IPS DF 6.9 (cell line): ENCODE measurements around the gene SERPINB7.

ENCODE experiments used
- DNase-seq: peaks from one replicate; pipeline ENCODE4 v3.0.0-alpha.2; 2013; ENCODE audit warnings: low read depth, low spot score
- H3K27ac ChIP-seq: one replicate; pipeline ENCODE4 v1.5.1; 2013; ENCODE audit warnings: low read length, control low read depth
- H3K27me3 ChIP-seq: 2 replicates; pipeline ENCODE4 v1.6.1; 2013; ENCODE audit warnings: mild to moderate bottlenecking, low read length; ENCODE audit not compliant: control insufficient read depth, insufficient read depth
- H3K36me3 ChIP-seq: 2 replicates; pipeline ENCODE4 v1.6.1; 2013; ENCODE audit warnings: low read length; ENCODE audit not compliant: control insufficient read depth, insufficient read depth
- H3K4me1 ChIP-seq: 2 replicates; pipeline ENCODE4 v1.6.1; 2013; ENCODE audit warnings: low read length; ENCODE audit not compliant: control insufficient read depth, insufficient read depth
- H3K4me3 ChIP-seq: 2 replicates; pipeline ENCODE4 v1.5.1; 2013; ENCODE audit warnings: mild to moderate bottlenecking, low read length
- H3K9me3 ChIP-seq: 2 replicates; pipeline ENCODE4 v1.6.1; 2013; ENCODE audit warnings: low read length, inconsistent platforms; ENCODE audit not compliant: control insufficient read depth, insufficient read depth
- WGBS: extraction: QIAGEN DNeasy Blood & Tissue Kit; methylation state at CpG from one replicate; pipeline ENCODE4 v1.1.7; 2013; ENCODE audit warnings: mixed read lengths, missing lambda C conversion rate; ENCODE audit not compliant: insufficient read length, insufficient coverage; 5-methylcytosine and 5-hydroxymethylcytosine counted together

The SERPINB7 gene

DNA sequence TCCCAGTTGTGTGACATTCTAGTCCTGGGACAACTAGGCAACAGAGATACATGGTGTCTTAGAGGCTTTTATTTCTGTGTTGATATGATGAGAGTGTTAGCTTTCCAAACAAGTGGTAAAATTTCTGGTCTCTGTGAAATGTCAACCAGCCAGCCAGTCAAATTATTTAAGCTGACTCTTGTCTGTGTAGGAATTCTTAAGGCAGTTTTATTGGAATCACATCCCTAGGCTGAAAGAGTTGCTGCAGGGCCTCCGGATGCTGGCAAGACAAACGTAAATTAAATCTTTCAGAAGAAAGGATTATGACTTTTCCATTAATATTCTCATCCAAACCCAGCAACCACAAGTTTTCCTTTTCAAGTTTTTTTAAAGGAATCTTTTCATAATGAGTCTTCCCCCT, 44.6 kb downstream of the SERPINB7 start:
- Histone ChIP-seq H3K27ac (no peak overlapping the region), H3K4me3 (no peak overlapping the region), H3K27me3 (no peaks in the 10 kb centered on the region), H3K9me3 (no peaks in the 10 kb centered on the region), H3K4me1 (no peaks in the 10 kb centered on the region), H3K36me3 (no peaks in the 10 kb centered on the region)
- DNase-seq, result no peak
- WGBS, result no CpG with 5 or more reads among the region's 2 CpGs

DNA sequence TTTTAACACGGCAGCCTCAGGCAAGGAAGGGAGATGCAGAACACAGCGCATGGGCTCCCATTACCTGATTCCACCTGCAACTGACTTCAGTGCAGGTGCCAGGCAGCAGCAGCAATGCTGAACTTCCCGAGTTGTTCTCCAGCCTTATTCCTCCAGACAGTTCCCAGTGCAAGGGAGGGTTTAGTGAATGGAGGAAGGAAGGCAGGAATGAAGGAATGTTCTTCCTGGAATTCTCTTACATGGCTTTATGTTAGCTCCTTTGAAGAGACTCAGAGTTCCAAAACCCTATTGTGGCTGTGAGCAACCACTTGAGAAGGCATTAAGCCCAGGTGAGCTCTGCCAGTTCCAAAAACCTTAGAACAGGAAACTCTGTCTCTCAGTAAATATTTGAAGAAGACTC, 45.5 kb downstream of the SERPINB7 start:
- no peaks in the 10 kb centered on the region for H3K4me1 ChIP-seq
- no peak overlapping the region for H3K4me3 ChIP-seq
- WGBS, result no CpG with 5 or more reads among the region's 3 CpGs
- DNase-seq, result no peak
- no peaks in the 10 kb centered on the region for H3K9me3 ChIP-seq
- no peaks in the 10 kb centered on the region for H3K36me3 ChIP-seq
- no peak overlapping the region for H3K27ac ChIP-seq
- H3K27me3 ChIP-seq, result no peaks in the 10 kb centered on the region

DNA sequence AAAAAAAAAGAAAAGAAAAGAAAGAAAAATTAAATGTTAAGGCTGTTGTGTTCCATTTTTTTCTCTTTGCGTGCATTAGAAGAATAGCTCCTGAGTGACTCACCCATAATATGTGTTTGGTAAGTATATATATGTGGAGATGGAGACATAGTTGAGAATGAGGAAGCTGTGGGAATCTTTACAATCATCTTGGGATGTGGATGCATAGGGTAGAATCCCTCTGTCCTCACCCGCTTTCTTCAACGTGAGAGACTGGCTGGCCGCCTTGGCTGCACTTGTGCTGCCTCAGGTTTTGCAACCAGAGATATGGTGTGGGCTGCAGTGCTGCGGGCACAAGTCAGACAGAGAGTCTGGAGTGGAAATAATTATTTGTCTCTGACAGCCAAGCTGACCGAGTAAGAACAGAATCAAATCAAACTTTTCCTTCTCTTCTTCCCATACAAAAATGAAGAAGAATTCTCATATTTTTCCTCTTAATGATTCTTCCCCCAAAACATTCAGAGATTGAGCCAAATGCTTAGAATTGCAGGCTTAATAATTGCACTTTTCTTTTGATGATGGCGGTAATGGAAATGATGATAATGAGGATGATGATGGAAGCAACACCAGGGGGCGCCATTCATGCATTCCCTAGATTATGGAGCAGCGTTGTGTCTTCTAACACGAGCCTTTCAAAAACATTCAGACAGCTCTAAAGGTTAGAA, 48.5 kb downstream of the SERPINB7 start:
- H3K27me3 ChIP-seq, result no peaks in the 10 kb centered on the region
- no peaks in the 10 kb centered on the region for H3K9me3 ChIP-seq
- H3K36me3 ChIP-seq, result no peaks in the 10 kb centered on the region
- DNase-seq, result peak; percentile 2
- H3K4me3 ChIP-seq, result no peak overlapping the region
- no CpG with 5 or more reads among the region's 10 CpGs for WGBS
- H3K27ac ChIP-seq, result no peak overlapping the region
- no peaks in the 10 kb centered on the region for H3K4me1 ChIP-seq

DNA sequence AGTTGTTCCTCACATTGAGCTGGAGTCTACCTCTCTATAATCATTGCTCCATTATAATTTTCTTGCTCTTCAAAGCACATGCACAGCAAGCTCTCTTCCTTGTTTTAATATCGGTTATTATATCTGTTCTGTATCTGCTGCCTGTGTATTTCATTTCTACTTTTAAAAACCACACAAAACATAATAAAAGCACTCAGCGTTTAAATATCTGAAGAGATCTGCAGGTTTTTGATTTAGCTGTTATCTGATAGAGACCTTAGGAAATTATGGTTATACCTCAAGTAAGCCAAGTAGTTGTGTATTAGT, 49.0 kb downstream of the SERPINB7 start:
- no peaks in the 10 kb centered on the region for H3K4me1 ChIP-seq
- no peak overlapping the region for H3K4me3 ChIP-seq
- no CpG with 5 or more reads among the region's 2 CpGs for WGBS

DNA sequence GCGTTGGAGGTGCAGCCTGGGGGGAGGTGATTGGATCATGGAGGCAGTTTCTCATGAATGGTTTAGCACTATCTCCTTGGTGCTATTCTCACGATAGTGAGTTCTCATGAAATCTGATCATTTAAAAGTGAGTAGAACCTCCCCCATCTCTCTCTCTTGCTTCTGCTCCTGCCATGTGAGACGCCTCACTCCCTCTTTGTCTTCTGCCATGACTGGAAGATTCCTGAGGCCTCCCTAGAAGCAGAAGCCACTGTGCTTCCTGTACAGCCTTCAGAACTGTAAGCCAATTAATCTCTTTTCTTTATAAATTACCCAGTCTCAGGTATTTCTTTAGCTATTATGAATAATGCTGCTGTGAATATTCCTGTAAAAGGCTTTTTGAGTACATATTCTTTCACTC, 52.9 kb downstream of the SERPINB7 start:
- Histone ChIP-seq H3K4me3 (no peak overlapping the region), H3K4me1 (no peaks in the 10 kb centered on the region), H3K9me3 (no peaks in the 10 kb centered on the region), H3K36me3 (no peaks in the 10 kb centered on the region), H3K27me3 (no peaks in the 10 kb centered on the region), H3K27ac (no peak overlapping the region)
- no CpG with 5 or more reads among the region's 3 CpGs for WGBS
- DNase-seq, result no peak

More for the DNA sequence above, 49.0 kb downstream of the SERPINB7 start:
- no peak for DNase-seq
- Histone ChIP-seq H3K27ac (no peak overlapping the region), H3K36me3 (no peaks in the 10 kb centered on the region), H3K27me3 (no peaks in the 10 kb centered on the region), H3K9me3 (no peaks in the 10 kb centered on the region)

DNA sequence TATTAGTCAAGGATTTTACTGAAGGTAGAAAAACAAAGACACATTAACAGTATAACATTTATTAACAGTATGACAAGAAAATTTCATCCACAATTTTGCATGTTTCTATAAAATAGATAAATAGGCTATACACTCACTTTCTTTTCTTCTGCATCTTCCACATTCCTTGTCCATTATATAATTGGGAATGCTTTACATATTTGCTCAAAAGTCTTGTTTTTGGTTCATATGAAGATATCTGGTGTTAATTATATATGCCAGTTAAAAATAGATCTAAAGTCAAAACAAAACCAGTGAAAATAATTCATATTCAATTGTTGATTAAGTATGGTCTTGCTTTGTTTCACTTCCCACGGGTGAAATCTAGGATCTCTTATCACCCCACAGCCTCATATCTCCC, 53.4 kb downstream of the SERPINB7 start:
- no peaks in the 10 kb centered on the region for H3K9me3 ChIP-seq
- no peak overlapping the region for H3K4me3 ChIP-seq
- H3K36me3 ChIP-seq, result no peaks in the 10 kb centered on the region
- H3K27ac ChIP-seq, result no peak overlapping the region
- H3K27me3 ChIP-seq, result no peaks in the 10 kb centered on the region
- no peak for DNase-seq
- WGBS, result no CpG with 5 or more reads among the region's 1 CpG
- no peaks in the 10 kb centered on the region for H3K4me1 ChIP-seq

DNA sequence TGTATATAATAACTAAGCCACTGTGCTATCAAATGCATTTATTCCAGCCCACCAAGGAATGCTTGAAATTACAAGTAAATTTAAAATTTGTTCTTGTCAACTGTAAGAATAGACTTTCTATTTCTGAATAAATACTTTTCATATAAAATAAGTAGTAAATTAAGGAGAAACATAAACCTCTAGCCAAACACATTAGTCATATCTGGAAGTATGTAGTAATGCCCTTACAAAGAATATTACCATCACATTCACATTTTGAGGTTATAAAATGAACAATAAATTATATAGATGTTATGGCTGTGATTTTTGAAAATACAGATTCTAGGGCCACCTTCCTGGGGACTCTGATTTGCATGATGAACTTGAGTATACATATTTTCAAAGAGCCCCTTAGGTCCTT, 54.7 kb downstream of the SERPINB7 start:
- DNase-seq, result no peak
- H3K9me3 ChIP-seq, result no peaks in the 10 kb centered on the region
- no peak overlapping the region for H3K27ac ChIP-seq
- H3K4me3 ChIP-seq, result no peak overlapping the region
- H3K4me1 ChIP-seq, result no peaks in the 10 kb centered on the region
- no peaks in the 10 kb centered on the region for H3K27me3 ChIP-seq
- H3K36me3 ChIP-seq, result no peaks in the 10 kb centered on the region

DNA sequence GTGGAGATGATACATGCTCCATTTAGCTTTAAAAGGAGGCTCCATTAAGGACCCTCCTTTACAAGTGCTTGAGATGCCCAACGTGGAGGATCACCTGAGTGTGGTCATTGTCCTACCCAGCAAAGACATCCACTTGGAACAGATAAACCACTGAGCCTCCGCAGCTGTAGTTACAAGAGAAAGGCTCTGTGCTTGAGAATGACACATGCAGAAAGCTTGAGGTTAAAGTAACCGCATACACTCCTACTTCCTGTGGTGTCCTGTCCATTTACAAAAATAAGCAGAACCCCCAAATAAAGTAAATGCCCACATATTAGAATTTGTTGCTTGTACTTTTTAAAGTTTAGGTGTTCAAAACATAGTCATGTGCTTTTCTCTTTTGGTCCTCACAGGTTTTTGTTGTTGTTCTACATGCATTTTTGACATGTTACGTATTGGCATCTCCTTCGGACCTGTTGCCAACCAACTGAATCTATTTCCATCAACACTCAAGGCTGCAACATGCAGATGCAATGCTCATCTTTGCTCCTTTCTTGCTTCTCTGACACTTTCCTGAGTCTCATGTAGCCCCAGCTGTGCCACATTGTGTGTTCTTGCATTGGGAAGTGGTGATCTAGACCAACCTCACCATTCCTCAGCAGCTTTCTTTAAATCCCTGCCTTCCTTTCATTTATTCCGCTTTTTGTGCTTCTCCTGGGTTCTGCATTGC, 56.0 kb downstream of the SERPINB7 start:
- no peaks in the 10 kb centered on the region for H3K36me3 ChIP-seq
- H3K27ac ChIP-seq, result no peak overlapping the region
- H3K4me1 ChIP-seq, result no peaks in the 10 kb centered on the region
- no peaks in the 10 kb centered on the region for H3K9me3 ChIP-seq
- H3K27me3 ChIP-seq, result no peaks in the 10 kb centered on the region
- no CpG with 5 or more reads among the region's 6 CpGs for WGBS
- no peak for DNase-seq
- H3K4me3 ChIP-seq, result no peak overlapping the region

DNA sequence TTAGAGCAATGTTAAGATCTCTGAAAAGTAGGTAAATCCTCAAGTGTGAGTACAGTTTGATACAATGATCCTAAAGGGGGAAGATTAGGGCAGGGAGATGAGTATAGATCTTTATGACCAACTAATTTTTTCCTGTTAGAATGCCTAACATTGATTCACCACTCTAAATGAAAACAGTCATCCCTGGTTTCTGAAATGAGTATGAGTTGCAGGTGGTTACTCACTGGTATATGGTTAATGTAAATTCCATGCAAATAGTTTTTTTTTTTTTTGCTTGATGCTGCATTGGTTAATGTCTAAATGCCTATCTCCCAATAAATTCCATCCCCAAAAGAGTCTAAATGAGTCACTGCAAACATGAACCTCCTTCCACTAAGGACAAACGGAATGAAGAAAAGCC, 57.3 kb downstream of the SERPINB7 start:
- no peak overlapping the region for H3K27ac ChIP-seq
- H3K4me1 ChIP-seq, result no peaks in the 10 kb centered on the region
- no peak for DNase-seq
- no peaks in the 10 kb centered on the region for H3K27me3 ChIP-seq
- H3K4me3 ChIP-seq, result no peak overlapping the region
- H3K36me3 ChIP-seq, result no peaks in the 10 kb centered on the region
- no peaks in the 10 kb centered on the region for H3K9me3 ChIP-seq
- WGBS, result no CpG with 5 or more reads among the region's 1 CpG

DNA sequence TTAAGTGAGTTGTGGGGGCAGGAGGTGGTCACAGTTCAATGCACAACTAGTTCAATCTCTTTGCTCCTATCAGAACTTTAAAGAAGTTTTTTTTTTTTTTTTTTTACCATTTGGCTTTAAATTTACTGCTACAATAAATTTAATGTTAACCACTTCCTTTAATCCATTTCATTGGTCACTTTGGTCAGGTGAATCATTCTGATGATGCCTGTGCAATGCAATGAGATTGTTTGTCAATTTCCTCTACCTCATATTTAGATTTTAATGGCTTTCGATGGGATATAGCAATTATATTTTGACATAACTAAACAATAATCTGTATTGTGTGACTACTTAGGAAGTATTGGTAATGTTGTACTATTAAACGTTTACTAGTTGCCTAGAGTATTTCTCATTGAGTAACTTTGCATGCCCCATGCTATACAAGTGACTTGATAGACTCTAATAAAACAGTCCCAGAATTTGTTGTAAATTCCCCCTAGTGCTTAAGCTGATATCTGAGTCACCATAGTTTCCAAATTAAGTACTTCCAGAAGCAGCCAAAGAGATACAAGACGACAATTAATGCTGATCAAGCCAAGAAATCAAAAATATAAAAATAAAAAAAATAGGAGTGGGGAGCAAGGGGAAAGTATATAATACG, 59.4 kb downstream of the SERPINB7 start:
- no peaks in the 10 kb centered on the region for H3K36me3 ChIP-seq
- WGBS, result 100% methylated on average over 1 of the region's 4 CpGs
- H3K4me1 ChIP-seq, result no peaks in the 10 kb centered on the region
- H3K27ac ChIP-seq, result no peak overlapping the region
- DNase-seq, result no peak
- H3K27me3 ChIP-seq, result no peaks in the 10 kb centered on the region
- no peak overlapping the region for H3K4me3 ChIP-seq
- no peaks in the 10 kb centered on the region for H3K9me3 ChIP-seq

DNA sequence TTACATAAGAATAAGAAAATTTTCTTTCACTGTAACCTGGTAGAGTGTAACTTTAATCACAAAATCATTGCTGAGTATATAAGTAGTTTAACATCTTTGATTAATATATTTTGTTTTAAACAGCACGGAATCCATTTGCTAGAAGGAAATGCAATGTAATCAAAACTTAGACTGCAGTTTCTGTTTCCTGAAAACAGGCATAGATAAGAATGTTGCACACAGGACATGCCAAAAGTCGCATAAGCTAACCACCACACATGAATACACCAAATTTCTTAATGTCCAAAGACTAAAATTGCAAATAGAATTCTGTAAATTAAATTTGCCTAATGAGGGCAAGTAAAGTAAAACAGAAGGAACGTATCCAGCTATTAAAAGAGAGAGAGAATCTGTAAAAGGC, 61.2 kb downstream of the SERPINB7 start:
- Histone ChIP-seq H3K27me3 (no peaks in the 10 kb centered on the region), H3K4me3 (no peak overlapping the region), H3K4me1 (no peaks in the 10 kb centered on the region), H3K36me3 (no peaks in the 10 kb centered on the region), H3K9me3 (no peaks in the 10 kb centered on the region), H3K27ac (no peak overlapping the region)
- no peak for DNase-seq
- no CpG with 5 or more reads among the region's 3 CpGs for WGBS
